K562 (cell line): ENCODE data around the gene GP1BB. TPM values are rescaled to one million over a fixed set of nuclear protein-coding genes. Genes with fewer than 3 reads are reported as not detected.
A peak's percentile ranks its signal among the peaks of the same experiment; 100 is the strongest.

Experiments
- EP400 ChIP-seq: fragments of 450-650 bp; IDR thresholded peaks from 2 replicates; pipeline ENCODE4 v1.6.1; 2017; ENCODE audit warnings: antibody characterized with exemption, mild to moderate bottlenecking, moderate library complexity
- NFRKB ChIP-seq: fragments of 450-650 bp; IDR thresholded peaks from 2 replicates; pipeline ENCODE4 v1.6.1; 2016; ENCODE audit warnings: low read depth
- RAD51 ChIP-seq: fragments of 450-650 bp; IDR thresholded peaks from 2 replicates; pipeline ENCODE4 v1.7.1; 2016; ENCODE audit warnings: low read depth, mild to moderate bottlenecking, borderline replicate concordance
- RBM39 ChIP-seq: fragments of 200-400 bp; formaldehyde crosslinking; optimal IDR thresholded peaks from 2 replicates; pipeline ENCODE3; 2018; ENCODE audit warnings: low read depth, low read length
- SAFB ChIP-seq: fragments of 200-400 bp; formaldehyde crosslinking; IDR thresholded peaks from 2 replicates; pipeline ENCODE4 v1.6.1; 2017; ENCODE audit warnings: low read depth, low read length, borderline replicate concordance
- SLC30A9 ChIP-seq: fragments of 250-450 bp; sonication (Bioruptor Pico); IDR thresholded peaks from 2 replicates; pipeline ENCODE4 v1.8.0; 2022; ENCODE audit warnings: mild to moderate bottlenecking, moderate library complexity
- TBP ChIP-seq: optimal IDR thresholded peaks from 2 replicates; pipeline ENCODE3; 2011; ENCODE audit warnings: low read depth, low read length, improper control_type of control experiment
- ZBTB7A ChIP-seq: IDR thresholded peaks from 2 replicates; pipeline ENCODE4 v1.6.1; 2011; ENCODE audit warnings: low read depth, mild to moderate bottlenecking, low read length, moderate library complexity, borderline replicate concordance; ENCODE audit not compliant: control insufficient read depth
- ZNF121 ChIP-seq: sonication (generic); formaldehyde crosslinking; conservative IDR thresholded peaks from 2 replicates; pipeline ENCODE4 v1.8.0; 2022; ENCODE audit warnings: missing genetic modification reagents
- ZNF184 ChIP-seq: sonication (generic); formaldehyde crosslinking; IDR thresholded peaks from 2 replicates; pipeline ENCODE4 v1.5.0; 2020; ENCODE audit warnings: missing genetic modification reagents
- ZNF263 ChIP-seq: sonication (generic); formaldehyde crosslinking; IDR thresholded peaks from 2 replicates; pipeline ENCODE4 v1.8.0; 2022; ENCODE audit warnings: mild to moderate bottlenecking, missing genetic modification reagents, borderline replicate concordance
- ZNF274 ChIP-seq: IDR thresholded peaks from 2 replicates; pipeline ENCODE4 v1.6.1; 2011; ENCODE audit warnings: low read depth, mild to moderate bottlenecking, low read length, moderate library complexity, borderline replicate concordance
- ZNF79 ChIP-seq: fragments of 250-450 bp; sonication (Bioruptor Pico); IDR thresholded peaks from 2 replicates; pipeline ENCODE4 v1.4.0; 2020; ENCODE audit warnings: low read depth, mild to moderate bottlenecking, moderate library complexity
- polyA plus RNA-seq, 8 experiments: library from polyadenylated mRNA; depleted of rRNA in 4 of 8; stranded (reverse) in 5 of 8; unstranded in 3 of 8; fragments of >200 nt; fragmentation: Nextera tagmentation in 2 of 8; fragmentation: Illumina TruSeq in 1 of 8; extraction: Ambion mirVana in 2 of 8; extraction: Trizol in 1 of 8; gene quantifications; 2 replicates each; pipeline versions ENCODE4 v1.2.1 to v1.2.3, GENCODE V29; 2011 to 2014; ENCODE audit warnings: inconsistent platforms in 1 of 8, missing spikeins in 1 of 8
- total RNA-seq, 7 experiments: library from RNA; depleted of rRNA in 6 of 7; stranded (reverse); fragments of >200 nt in 6 of 7; fragmentation: Illumina TruSeq in 2 of 7; extraction: Trizol in 2 of 7; gene quantifications; 2 replicates each; pipeline versions ENCODE4 v1.2.1 to v1.2.3, GENCODE V29; 2011 to 2021; ENCODE audit warnings: low replicate concordance in 1 of 7
- TF ChIP-seq, protein P1 (sequence below): fragments of 250-450 bp; sonication (Bioruptor Pico); IDR thresholded peaks from 2 replicates; pipeline ENCODE4 v1.8.0; 2022; ENCODE audit warnings: inconsistent platforms, mild to moderate bottlenecking, moderate library complexity, borderline replicate concordance
- TF ChIP-seq, protein P2 (sequence below): sonication (generic); formaldehyde crosslinking; IDR thresholded peaks from 2 replicates; pipeline ENCODE4 v1.8.1; 2022; ENCODE audit warnings: missing genetic modification reagents
- TF ChIP-seq, protein P3 (sequence below): fragments of 450-650 bp; IDR thresholded peaks from 2 replicates; pipeline ENCODE4 v1.6.1; 2018; ENCODE audit not compliant: partially characterized antibody
- TF ChIP-seq, protein P4 (sequence below): fragments of 250-450 bp; sonication (Bioruptor Pico); IDR thresholded peaks from 2 replicates; pipeline ENCODE4 v1.5.1; 2021; ENCODE audit warnings: mild to moderate bottlenecking
- TF ChIP-seq, protein P5 (sequence below): fragments of 450-650 bp; IDR thresholded peaks from 2 replicates; pipeline ENCODE4 v1.6.1; 2018; ENCODE audit warnings: mild to moderate bottlenecking, low read depth; ENCODE audit not compliant: partially characterized antibody

Gene GP1BB
- total and polyA plus RNA-seq, 9 of the 15 experiments (the other 6 are each of a cell fraction or from before 2014, with no cell fraction given): 0.69 to 162 (median 2.8) TPM

DNA sequence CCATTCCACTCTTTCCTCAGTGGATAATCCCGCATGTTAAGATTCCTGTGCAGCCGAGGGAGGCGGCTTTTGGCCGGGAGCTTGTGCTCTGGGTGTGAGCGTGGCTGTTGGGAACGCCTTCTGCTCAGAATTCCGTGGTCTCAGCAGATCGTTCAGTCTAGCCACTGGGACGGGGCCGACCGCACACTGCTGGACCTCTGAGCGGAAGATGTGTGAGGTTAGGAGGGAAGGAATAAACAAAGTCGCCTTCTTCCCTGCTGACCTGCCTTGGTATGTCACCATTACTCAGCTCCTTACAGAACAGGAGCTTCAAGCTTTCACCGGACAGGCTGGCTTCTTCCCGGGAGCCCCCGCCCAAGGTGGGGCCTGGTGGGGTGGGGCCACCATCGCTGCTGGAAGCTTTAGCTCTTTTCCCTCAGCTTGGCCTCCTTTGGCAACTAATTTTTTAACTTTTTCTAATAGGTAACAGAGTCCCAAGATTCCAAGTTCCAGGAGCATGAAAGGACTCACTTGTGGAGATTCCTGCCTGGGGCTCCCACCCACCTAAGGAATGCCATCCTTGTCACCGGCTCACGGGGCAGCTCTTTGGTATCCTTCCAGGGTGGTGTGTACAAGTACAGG lies 31.5 kb upstream of the GP1BB start (continued):
- TF ChIP-seq, protein P1, sequence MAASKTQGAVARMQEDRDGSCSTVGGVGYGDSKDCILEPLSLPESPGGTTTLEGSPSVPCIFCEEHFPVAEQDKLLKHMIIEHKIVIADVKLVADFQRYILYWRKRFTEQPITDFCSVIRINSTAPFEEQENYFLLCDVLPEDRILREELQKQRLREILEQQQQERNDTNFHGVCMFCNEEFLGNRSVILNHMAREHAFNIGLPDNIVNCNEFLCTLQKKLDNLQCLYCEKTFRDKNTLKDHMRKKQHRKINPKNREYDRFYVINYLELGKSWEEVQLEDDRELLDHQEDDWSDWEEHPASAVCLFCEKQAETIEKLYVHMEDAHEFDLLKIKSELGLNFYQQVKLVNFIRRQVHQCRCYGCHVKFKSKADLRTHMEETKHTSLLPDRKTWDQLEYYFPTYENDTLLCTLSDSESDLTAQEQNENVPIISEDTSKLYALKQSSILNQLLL (CRISPR knock-in tag): no peak
- TF ChIP-seq ZNF79 (CRISPR knock-in tag) (no peak), RBM39 (peak; percentile 10), ZNF263 (CRISPR knock-in tag) (no peak), EP400 (no peak), ZBTB7A (peak; percentile 95; the same call in 1 of the 2 replicates), RAD51 (no peak), ZNF274 (no peak), TBP (peak; percentile 83), ZNF184 (CRISPR knock-in tag) (no peak), SAFB (no peak), ZNF121 (CRISPR knock-in tag) (no peak), NFRKB (peak; percentile 83), SLC30A9 (CRISPR knock-in tag) (no peak)
- TF ChIP-seq, protein P2, sequence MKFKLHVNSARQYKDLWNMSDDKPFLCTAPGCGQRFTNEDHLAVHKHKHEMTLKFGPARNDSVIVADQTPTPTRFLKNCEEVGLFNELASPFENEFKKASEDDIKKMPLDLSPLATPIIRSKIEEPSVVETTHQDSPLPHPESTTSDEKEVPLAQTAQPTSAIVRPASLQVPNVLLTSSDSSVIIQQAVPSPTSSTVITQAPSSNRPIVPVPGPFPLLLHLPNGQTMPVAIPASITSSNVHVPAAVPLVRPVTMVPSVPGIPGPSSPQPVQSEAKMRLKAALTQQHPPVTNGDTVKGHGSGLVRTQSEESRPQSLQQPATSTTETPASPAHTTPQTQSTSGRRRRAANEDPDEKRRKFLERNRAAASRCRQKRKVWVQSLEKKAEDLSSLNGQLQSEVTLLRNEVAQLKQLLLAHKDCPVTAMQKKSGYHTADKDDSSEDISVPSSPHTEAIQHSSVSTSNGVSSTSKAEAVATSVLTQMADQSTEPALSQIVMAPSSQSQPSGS: no peak
- TF ChIP-seq, protein P3, sequence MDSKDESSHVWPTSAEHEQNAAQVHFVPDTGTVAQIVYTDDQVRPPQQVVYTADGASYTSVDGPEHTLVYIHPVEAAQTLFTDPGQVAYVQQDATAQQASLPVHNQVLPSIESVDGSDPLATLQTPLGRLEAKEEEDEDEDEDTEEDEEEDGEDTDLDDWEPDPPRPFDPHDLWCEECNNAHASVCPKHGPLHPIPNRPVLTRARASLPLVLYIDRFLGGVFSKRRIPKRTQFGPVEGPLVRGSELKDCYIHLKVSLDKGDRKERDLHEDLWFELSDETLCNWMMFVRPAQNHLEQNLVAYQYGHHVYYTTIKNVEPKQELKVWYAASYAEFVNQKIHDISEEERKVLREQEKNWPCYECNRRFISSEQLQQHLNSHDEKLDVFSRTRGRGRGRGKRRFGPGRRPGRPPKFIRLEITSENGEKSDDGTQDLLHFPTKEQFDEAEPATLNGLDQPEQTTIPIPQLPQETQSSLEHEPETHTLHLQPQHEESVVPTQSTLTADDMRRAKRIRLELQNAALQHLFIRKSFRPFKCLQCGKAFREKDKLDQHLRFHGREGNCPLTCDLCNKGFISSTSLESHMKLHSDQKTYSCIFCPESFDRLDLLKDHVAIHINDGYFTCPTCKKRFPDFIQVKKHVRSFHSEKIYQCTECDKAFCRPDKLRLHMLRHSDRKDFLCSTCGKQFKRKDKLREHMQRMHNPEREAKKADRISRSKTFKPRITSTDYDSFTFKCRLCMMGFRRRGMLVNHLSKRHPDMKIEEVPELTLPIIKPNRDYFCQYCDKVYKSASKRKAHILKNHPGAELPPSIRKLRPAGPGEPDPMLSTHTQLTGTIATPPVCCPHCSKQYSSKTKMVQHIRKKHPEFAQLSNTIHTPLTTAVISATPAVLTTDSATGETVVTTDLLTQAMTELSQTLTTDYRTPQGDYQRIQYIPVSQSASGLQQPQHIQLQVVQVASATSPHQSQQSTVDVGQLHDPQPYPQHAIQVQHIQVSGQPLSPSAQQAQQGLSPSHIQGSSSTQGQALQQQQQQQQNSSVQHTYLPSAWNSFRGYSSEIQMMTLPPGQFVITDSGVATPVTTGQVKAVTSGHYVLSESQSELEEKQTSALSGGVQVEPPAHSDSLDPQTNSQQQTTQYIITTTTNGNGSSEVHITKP: peak; percentile 88
- TF ChIP-seq, protein P4, sequence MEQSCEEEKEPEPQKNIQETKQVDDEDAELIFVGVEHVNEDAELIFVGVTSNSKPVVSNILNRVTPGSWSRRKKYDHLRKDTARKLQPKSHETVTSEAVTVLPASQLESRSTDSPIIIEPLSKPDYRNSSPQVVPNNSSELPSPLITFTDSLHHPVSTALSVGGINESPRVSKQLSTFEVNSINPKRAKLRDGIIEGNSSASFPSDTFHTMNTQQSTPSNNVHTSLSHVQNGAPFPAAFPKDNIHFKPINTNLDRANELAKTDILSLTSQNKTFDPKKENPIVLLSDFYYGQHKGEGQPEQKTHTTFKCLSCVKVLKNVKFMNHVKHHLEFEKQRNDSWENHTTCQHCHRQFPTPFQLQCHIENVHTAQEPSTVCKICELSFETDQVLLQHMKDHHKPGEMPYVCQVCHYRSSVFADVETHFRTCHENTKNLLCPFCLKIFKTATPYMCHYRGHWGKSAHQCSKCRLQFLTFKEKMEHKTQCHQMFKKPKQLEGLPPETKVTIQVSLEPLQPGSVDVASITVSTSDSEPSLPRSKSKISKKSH: no peak
- TF ChIP-seq, protein P5, sequence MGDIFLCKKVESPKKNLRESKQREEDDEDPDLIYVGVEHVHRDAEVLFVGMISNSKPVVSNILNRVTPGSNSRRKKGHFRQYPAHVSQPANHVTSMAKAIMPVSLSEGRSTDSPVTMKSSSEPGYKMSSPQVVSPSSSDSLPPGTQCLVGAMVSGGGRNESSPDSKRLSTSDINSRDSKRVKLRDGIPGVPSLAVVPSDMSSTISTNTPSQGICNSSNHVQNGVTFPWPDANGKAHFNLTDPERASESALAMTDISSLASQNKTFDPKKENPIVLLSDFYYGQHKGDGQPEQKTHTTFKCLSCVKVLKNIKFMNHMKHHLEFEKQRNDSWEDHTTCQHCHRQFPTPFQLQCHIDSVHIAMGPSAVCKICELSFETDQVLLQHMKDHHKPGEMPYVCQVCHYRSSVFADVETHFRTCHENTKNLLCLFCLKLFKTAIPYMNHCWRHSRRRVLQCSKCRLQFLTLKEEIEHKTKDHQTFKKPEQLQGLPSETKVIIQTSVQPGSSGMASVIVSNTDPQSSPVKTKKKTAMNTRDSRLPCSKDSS: no peak
